Measurements from ENCODE around the gene PPFIA1.
"Not testable (repeated sequence)": the region's sequence is repeated elsewhere in the genome, so short reads cannot be mapped to it uniquely, and the experiment has no call there.

PPFIA1 gene

DNA sequence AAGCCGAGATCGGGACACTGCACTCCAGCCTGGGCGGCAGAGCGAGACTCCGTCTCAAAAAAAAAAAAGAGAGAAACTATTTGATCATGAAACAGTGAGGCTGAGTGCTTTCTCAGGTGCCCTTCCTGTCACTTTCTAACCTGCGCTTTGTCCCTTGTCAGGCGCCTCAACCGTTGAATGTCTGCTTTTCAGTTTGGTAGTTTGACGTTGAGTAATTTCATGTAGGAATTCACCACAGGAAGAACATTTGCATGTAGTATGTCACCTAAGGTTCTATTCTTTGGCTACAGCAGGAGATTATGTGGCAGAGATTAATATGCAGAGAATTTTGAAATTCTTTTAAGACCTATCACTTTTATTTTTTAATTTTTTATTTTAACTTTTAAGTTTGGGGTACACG lies 57.2 kb downstream of the PPFIA1 start:
- DNase-seq, result no peak

DNA sequence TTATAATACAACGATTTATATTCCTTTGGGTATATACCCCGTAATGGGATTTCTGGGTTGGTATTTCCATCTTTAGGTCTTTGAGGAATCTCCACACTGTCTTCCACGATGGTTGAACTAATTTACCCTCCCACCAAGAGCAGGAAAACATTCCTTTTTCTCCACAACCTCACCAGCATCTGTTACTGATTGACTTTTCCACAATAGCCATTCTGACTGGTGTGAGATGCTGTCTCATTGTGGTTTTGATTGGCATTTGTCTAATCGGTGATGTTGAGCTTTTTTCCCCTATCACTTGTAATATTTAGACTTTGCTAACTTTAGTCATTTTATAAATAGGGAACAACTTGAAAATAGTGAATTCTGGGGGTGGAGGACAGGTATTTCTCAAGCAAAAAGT lies 58.1 kb downstream of the PPFIA1 start:
- no peak for DNase-seq

DNA sequence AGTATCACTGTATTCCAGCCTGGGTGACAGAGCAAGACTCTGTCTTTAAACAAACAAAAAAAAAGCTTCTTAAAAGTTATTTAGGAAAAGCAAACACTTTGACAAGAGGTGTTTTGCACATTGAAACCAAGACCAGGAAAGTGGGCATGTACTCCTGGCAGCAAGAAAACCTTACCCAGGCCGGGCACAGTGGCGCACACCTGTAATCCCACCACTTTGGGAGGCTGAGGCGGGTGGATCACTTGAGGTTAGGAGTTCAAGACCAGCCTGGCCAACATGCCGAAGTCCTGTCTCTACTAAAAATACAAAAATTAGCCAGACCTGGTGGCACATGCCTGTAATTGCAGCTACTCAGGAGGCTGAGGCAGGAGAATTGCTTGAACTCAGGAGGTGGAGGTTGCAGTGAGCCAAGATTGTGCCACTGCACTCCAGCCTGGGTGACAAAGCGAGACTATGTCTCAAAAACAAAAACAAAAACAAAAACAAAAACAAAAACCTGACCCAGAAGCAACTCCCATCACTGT lies 60.9 kb downstream of the PPFIA1 start:
- not testable (repeated sequence) for DNase-seq

- no peak for DNase-seq
Observed at GRCh38 chr11:70331901-70332300, 61.4 kb downstream of the PPFIA1 start.

GRCh38 chr11:70332567-70332966 lies 62.1 kb downstream of the PPFIA1 start:
- no peak for DNase-seq

GRCh38 chr11:70333261-70333660 lies 62.8 kb downstream of the PPFIA1 start:
- no peak for DNase-seq

- no peak for DNase-seq
Observed at GRCh38 chr11:70334351-70334995, 64.0 kb downstream of the PPFIA1 start.

GRCh38 chr11:70335511-70335910 lies 65.0 kb downstream of the PPFIA1 start:
- DNase-seq, result no peak

DNA sequence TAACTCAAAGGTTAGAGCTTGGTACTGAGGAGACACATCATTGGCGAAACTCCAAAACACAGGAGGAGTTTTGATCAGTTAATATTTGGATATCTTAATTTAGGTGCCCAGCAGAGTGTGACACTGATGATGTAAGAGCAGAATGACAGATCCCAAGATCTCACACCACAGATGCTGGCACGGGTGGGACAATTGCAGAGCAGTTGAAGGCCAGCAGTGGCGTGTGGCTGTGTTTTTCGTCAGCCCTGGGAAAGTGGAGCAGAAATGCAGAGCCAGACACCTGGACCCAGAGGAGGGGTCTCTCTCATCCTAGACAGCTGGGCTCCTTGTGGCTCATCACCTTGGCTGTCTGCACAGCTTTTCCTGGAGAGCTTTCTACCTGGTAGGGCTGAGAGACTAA lies 68.1 kb downstream of the PPFIA1 start:
- no peak for DNase-seq

DNA sequence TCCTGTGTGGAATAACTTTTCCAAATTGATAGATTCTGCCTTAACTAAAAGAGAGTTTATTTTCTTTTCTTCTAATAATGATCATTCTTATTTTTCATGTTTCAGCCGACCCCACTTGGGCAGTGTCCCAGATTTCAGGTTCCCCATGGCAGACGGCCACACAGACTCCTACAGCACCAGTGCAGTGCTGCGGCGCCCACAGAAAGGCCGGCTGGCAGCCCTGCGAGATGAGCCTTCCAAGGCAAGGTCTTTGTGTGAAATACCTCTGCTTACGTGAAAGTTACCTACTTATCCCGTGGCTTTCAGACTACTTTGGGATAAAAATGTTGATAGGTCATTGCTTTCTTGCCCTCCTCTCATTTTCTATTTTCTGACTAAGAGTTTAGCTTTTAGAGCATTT lies 68.6 kb downstream of the PPFIA1 start:
- no peak for DNase-seq

- DNase-seq, result no peak
Observed at GRCh38 chr11:70341881-70342429, 71.5 kb downstream of the PPFIA1 start.

DNA sequence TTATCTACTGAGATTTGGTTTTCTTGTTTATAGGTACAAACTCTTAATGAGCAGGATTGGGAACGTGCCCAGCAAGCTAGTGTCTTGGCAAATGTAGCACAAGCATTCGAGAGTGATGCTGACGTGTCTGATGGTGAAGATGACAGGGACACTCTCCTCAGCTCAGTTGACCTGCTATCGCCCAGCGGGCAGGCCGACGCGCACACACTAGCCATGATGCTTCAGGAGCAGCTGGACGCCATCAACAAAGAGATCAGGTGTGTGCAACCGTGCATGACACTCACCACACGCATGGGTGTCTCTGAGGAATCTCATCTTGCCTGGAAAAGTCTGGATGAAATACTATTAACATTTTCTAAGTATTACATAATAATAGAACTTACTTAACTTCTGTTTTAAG lies 73.1 kb downstream of the PPFIA1 start:
- no peak for DNase-seq

- no peak for DNase-seq
Observed at GRCh38 chr11:70348191-70348590, 77.7 kb downstream of the PPFIA1 start.

GRCh38 chr11:70348608-70349007 lies 78.1 kb downstream of the PPFIA1 start:
- DNase-seq, result no peak

DNA sequence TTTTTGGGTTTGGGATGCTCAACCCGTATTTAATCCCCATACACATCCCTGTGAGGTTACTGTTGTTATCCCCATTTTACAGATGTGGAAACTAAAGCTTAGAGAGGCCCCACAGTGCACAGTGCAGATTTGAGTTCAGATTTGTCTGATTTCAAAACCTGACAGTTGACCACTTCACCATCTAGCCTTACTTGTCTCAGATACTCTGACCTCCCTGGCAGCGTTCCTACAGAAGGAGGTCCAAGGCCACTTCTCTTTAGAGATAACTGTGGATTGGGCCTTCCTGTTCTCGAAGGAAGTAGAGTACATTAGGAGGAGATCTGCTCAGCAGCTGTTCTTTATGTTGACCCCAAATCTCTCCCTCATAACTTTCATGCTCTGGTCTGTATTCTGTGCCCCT lies 81.2 kb downstream of the PPFIA1 start:
- DNase-seq, result no peak

GRCh38 chr11:70352100-70352499 lies 81.6 kb downstream of the PPFIA1 start:
- no peak for DNase-seq

DNA sequence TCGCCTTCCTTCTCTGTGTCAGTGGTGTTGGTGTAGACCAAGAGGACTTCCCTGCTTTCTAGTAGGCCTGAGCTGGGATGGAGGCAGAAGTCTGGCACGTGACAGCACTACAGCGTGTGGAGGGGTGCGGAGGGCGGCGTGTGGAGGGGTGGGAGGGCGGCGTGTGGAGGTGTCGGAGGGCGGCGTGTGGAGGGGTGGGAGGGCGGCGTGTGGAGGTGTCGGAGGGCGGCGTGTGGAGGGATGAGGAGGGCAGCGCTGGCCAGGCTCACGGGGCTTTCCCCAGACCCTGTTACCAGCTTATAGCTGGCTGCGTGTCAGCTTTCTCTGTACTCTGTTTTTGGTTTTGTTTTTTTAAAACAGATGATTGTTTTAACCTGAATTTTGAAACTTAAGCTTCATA lies 82.1 kb downstream of the PPFIA1 start:
- no peak for DNase-seq

DNA sequence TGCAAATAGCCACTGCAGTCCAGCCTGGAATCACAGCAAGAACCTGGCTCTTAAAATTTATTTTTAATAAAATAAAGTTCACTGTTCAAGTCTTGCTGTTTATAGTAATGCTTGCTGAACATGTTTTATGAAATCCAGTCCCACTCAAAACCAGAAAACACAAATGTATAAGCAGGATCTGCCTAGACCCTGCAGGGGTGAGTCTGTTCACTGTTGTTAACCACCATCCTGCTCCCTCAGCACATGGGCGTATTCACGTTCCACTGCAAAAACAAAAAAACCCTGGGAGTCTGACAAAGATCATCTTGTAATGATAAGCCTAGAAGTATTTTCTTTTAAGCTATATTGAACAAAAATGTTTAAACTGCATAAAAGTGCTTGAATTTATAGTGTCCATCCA lies 82.8 kb downstream of the PPFIA1 start:
- DNase-seq, result no peak

DNA sequence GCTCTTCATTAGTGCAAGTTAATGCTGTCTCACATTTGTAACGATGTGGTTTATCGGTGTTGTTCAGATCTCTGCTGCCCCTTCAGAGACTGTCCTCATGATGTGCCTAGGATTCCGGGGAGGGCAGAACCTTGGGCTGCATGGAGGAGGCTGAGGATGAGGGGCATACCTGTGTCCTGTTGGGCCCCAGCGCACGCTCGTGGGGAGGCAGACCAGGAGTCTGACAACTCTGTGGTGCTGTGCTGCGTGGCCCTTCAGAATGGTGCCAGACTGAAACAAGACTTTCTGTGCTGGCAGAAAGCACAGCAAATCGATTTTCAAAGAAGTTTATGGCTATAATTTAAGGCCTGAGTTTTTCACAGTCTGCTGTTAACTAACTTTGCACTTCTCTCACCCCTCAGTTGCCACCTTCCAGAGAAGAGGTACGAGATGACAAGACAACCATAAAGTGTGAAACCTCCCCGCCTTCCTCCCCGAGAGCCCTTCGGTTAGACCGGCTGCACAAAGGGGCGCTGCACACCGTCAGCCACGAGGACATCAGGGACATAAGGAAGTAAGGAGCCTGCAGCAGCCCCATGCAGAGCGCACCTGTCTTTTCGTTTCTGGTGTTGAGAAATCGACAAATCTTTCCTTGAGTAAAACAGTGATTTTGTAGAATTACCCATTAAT lies 83.5 kb downstream of the PPFIA1 start:
- no peak for DNase-seq

DNA sequence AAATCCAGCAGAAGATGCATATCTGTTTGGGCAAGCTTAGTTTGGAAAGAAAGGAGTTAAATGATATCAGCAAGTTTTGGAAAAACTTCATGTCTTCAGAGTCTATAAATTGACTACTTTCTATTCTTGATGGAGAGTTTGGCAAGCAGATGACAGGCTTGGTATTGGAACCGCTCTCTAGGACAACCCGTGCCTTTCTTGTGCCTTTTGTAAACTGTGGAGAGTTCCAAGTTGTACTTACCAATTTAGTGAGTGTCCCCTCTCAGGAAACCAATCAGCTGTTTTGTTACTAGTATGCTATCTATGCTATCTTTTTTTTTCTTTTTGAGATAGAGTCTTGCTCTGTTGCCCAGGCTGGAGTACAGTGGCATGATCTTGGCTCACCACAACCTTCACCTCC lies 84.1 kb downstream of the PPFIA1 start:
- no peak for DNase-seq

DNA sequence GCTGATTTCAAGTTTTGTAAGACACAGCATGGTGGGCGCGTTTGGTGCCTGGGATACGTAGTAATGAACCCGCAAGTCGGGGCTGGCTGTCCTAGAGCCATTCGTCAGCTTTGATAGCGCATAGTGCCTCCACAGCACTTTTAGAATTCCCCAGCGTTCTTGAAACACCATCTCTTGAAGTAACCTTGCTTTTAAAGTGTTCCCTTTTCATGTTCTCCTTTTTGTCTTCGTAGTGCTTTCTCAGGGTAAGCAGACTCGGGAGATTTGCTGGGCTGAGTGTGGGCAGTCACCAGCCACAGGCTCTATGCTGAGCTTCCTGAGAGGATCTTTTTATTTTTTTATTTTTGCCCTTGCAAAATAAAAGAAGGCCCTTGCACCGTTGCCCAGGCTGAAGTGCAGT lies 88.3 kb downstream of the PPFIA1 start:
- DNase-seq, result peak; percentile 83 to 89 (median 88)

- peak in 2 of 3 donors; percentile 16 to 30 for DNase-seq
Observed at GRCh38 chr11:70359451-70360205, 89.1 kb downstream of the PPFIA1 start.

DNA sequence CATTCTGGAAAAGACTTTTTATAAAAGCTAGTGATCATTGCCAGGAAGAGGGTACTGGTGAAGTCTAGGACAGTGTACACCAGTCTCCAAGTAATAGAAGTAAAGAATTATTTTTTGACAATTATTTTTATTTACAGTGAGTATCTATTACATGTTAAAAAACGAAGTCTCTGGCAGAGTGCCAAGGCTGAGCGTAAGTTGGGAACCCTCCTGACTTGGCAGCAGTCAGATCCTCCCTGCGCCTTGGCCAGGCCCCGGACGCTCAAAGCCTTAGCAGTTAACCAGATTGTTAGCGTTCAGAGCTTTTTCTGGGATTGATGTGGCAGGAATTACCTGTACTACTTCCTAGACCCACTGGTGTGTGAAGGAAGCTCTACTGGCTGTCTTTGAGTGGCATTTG lies 89.7 kb downstream of the PPFIA1 start:
- DNase-seq, result no peak

DNA sequence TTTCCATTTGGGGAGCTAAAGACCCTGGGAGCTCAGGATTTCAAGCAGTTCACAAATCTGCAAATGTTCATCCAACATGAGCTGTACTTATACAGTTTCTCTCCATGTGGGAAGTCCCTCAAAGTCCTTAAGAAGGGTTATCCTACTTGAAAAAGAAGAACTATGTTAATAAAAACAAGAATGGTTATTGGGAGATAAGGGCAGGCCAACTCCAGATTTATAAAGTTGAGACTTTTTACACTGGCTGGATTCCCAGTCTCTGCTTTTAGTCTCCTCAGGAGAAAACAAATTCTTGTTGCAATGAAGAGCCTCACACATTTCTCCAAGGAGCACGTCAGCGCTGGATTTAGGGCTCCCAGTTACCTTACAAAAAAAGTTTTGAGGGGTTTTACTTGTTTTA lies 93.7 kb downstream of the PPFIA1 start:
- DNase-seq, result peak in 1 of 3 donors; percentile 7
